Measurements from ENCODE around the gene SCN3B. TPM values are rescaled to one million over a fixed set of nuclear protein-coding genes. Genes with fewer than 3 reads are reported as not detected.

Gene SCN3B
- total RNA-seq, 1 experiment from 2014 or later, result 0.26 TPM

Other genes with a start within 250 kb of the SCN3B start
- gene GRAMD1B, start 224.4 kb downstream of the SCN3B start, total RNA-seq (2014; rRNA removed), result 82.1 and 110 TPM in 2 replicates
- 13.1 and 14.6 TPM in 2 replicates for gene ZNF202, start 87.0 kb upstream of the SCN3B start, total RNA-seq (2014; rRNA removed)
- not detected in 2 replicates for gene OR6X1, start 99.9 kb upstream of the SCN3B start, total RNA-seq (2014; rRNA removed)
- gene OR6M1, start 151.7 kb upstream of the SCN3B start, total RNA-seq (2014; rRNA removed), result not detected in 2 replicates
- not detected in 2 replicates for gene TMEM225, start 231.0 kb upstream of the SCN3B start, total RNA-seq (2014; rRNA removed)
- gene OR8D4, start 247.5 kb upstream of the SCN3B start, total RNA-seq (2014; rRNA removed), result not detected in 2 replicates